Measurements from ENCODE around the gene HECTD1.
A peak's percentile ranks its signal among the peaks of the same experiment; 100 is the strongest.
"Not testable (repeated sequence)": the region's sequence is repeated elsewhere in the genome, so short reads cannot be mapped to it uniquely, and the experiment has no call there.

HECTD1 gene

GRCh38 chr14:31205681-31206535 is 1.7 kb downstream of the HECTD1 start:
- peaks cover 0 to 46% of the 10 kb centered on the region in 2 donors for H3K36me3 ChIP-seq (replicated peaks in 1 of 2; ENCODE audit: control insufficient read depth in 2 of 2, insufficient read depth in 2 of 2, low read length in 2 of 2)
- H3K4ac ChIP-seq (ENCODE audit: low read length): no peak overlapping the region
- H3K14ac ChIP-seq (ENCODE audit: low read length): no peak overlapping the region
- H3K79me1 ChIP-seq (ENCODE audit: low read depth, low read length): no peaks in the 10 kb centered on the region
- no peak overlapping the region for H2BK5ac ChIP-seq (ENCODE audit: low read length)
- no CpG with 5 or more reads among the region's 9 CpGs for WGBS, 2 donors (ENCODE audit: extremely low coverage in 2 of 2, insufficient read length in 2 of 2, insufficient replicate concordance in 1 of 2)
- H2BK15ac ChIP-seq (ENCODE audit: low read length): no peak overlapping the region
- no peak overlapping the region for H2AK5ac ChIP-seq (ENCODE audit: low read depth, low read length)
- H3K27me3 ChIP-seq (ENCODE audit: control insufficient read depth in 3 of 3, insufficient read depth in 3 of 3, low read depth in 1 of 3, low read length in 3 of 3): no peaks in the 10 kb centered on the region
- H2BK12ac ChIP-seq (ENCODE audit: low read length): no peak overlapping the region
- no peak for DNase-seq (ENCODE audit: low spot score)
- H3K18ac ChIP-seq (ENCODE audit: low read length): no peak overlapping the region
- no peak overlapping the region for H2AFZ ChIP-seq (ENCODE audit: low read length)
- H3K4me2 ChIP-seq (ENCODE audit: insufficient read depth, low read length, poor library complexity, severe bottlenecking): peak overlapping the region; percentile 53
- H4K91ac ChIP-seq (ENCODE audit: low read depth, low read length, poor library complexity): no peak overlapping the region
- H3K9ac ChIP-seq (ENCODE audit: low read depth, low read length, poor library complexity): no peak overlapping the region
- H3K4me1 ChIP-seq (ENCODE audit: control insufficient read depth in 2 of 2, insufficient read depth in 1 of 2, low read depth in 1 of 2, low read length in 2 of 2): peaks cover 5 to 6% of the 10 kb centered on the region in 2 donors
- no peak overlapping the region for H2BK120ac ChIP-seq (ENCODE audit: low read depth, low read length)
- no peak overlapping the region for H3K23ac ChIP-seq (ENCODE audit: low read depth, low read length, poor library complexity)
- H3K4me3 ChIP-seq (ENCODE audit: low read length in 2 of 2): peak overlapping the region; percentile 54 to 70
- H3K27ac ChIP-seq (replicated peaks; ENCODE audit: low read length): no peak overlapping the region
- no peak overlapping the region for H4K8ac ChIP-seq (ENCODE audit: low read depth, low read length)
- H3K9me3 ChIP-seq (replicated peaks in 1 of 2; ENCODE audit: control insufficient read depth in 2 of 2, insufficient read depth in 1 of 2, low read depth in 1 of 2, low read length in 2 of 2): peaks cover 0 to 2% of the 10 kb centered on the region in 2 donors

- no peak overlapping the region for H2BK15ac ChIP-seq (ENCODE audit: low read length)
- H3K4me1 ChIP-seq (ENCODE audit: control insufficient read depth in 2 of 2, insufficient read depth in 1 of 2, low read depth in 1 of 2, low read length in 2 of 2): peaks cover 5 to 6% of the 10 kb centered on the region in 2 donors
- H3K9ac ChIP-seq (ENCODE audit: low read depth, low read length, poor library complexity): no peak overlapping the region
- H3K4ac ChIP-seq (ENCODE audit: low read length): no peak overlapping the region
- no peak overlapping the region for H4K91ac ChIP-seq (ENCODE audit: low read depth, low read length, poor library complexity)
- peaks cover 0 to 56% of the 10 kb centered on the region in 2 donors for H3K36me3 ChIP-seq (replicated peaks in 1 of 2; ENCODE audit: control insufficient read depth in 2 of 2, insufficient read depth in 2 of 2, low read length in 2 of 2)
- H3K79me1 ChIP-seq (ENCODE audit: low read depth, low read length): no peaks in the 10 kb centered on the region
- WGBS, 2 donors (ENCODE audit: extremely low coverage in 2 of 2, insufficient read length in 2 of 2, insufficient replicate concordance in 1 of 2): no CpG with 5 or more reads among the region's 3 CpGs
- no peak overlapping the region for H3K27ac ChIP-seq (replicated peaks; ENCODE audit: low read length)
- peak overlapping the region in 1 of 2 donors; percentile 54 for H3K4me3 ChIP-seq (ENCODE audit: low read length in 2 of 2)
- H3K27me3 ChIP-seq (ENCODE audit: control insufficient read depth in 3 of 3, insufficient read depth in 3 of 3, low read depth in 1 of 3, low read length in 3 of 3): no peaks in the 10 kb centered on the region
- H2BK5ac ChIP-seq (ENCODE audit: low read length): no peak overlapping the region
- no peak overlapping the region for H2BK12ac ChIP-seq (ENCODE audit: low read length)
- H3K18ac ChIP-seq (ENCODE audit: low read length): no peak overlapping the region
- H4K8ac ChIP-seq (ENCODE audit: low read depth, low read length): no peak overlapping the region
- H3K14ac ChIP-seq (ENCODE audit: low read length): no peak overlapping the region
- peaks cover 0 to 2% of the 10 kb centered on the region in 2 donors for H3K9me3 ChIP-seq (replicated peaks in 1 of 2; ENCODE audit: control insufficient read depth in 2 of 2, insufficient read depth in 1 of 2, low read depth in 1 of 2, low read length in 2 of 2)
- no peak overlapping the region for H2BK120ac ChIP-seq (ENCODE audit: low read depth, low read length)
- H2AK5ac ChIP-seq (ENCODE audit: low read depth, low read length): no peak overlapping the region
- H3K4me2 ChIP-seq (ENCODE audit: insufficient read depth, low read length, poor library complexity, severe bottlenecking): no peak overlapping the region
- DNase-seq (ENCODE audit: low spot score): no peak
- H2AFZ ChIP-seq (ENCODE audit: low read length): no peak overlapping the region
- no peak overlapping the region for H3K23ac ChIP-seq (ENCODE audit: low read depth, low read length, poor library complexity)
Measured at GRCh38 chr14:31204593-31205534, 2.7 kb downstream of the HECTD1 start.

GRCh38 chr14:31203899-31204592 is 3.5 kb downstream of the HECTD1 start:
- H3K79me1 ChIP-seq (ENCODE audit: low read depth, low read length); H2BK12ac ChIP-seq (ENCODE audit: low read length); H3K9ac ChIP-seq (ENCODE audit: low read depth, low read length, poor library complexity); H2AK5ac ChIP-seq (ENCODE audit: low read depth, low read length); H3K27me3 ChIP-seq (ENCODE audit: control insufficient read depth in 3 of 3, insufficient read depth in 3 of 3, low read depth in 1 of 3, low read length in 3 of 3); H4K8ac ChIP-seq (ENCODE audit: low read depth, low read length); H2BK120ac ChIP-seq (ENCODE audit: low read depth, low read length); H3K4me3 ChIP-seq (ENCODE audit: low read length in 2 of 2); H2BK5ac ChIP-seq (ENCODE audit: low read length); DNase-seq (ENCODE audit: low spot score); H3K14ac ChIP-seq (ENCODE audit: low read length); H3K4me1 ChIP-seq (ENCODE audit: control insufficient read depth in 2 of 2, insufficient read depth in 1 of 2, low read depth in 1 of 2, low read length in 2 of 2); H3K23ac ChIP-seq (ENCODE audit: low read depth, low read length, poor library complexity); H3K9me3 ChIP-seq (replicated peaks in 1 of 2; ENCODE audit: control insufficient read depth in 2 of 2, insufficient read depth in 1 of 2, low read depth in 1 of 2, low read length in 2 of 2); H4K91ac ChIP-seq (ENCODE audit: low read depth, low read length, poor library complexity); H3K4ac ChIP-seq (ENCODE audit: low read length); H3K4me2 ChIP-seq (ENCODE audit: insufficient read depth, low read length, poor library complexity, severe bottlenecking); H2BK15ac ChIP-seq (ENCODE audit: low read length); H2AFZ ChIP-seq (ENCODE audit: low read length); H3K18ac ChIP-seq (ENCODE audit: low read length); H3K27ac ChIP-seq (replicated peaks; ENCODE audit: low read length): not testable (repeated sequence)
- no CpG with 5 or more reads among the region's 11 CpGs for whole genome bisulfite sequencing, 2 donors (ENCODE audit: extremely low coverage in 2 of 2, insufficient read length in 2 of 2, insufficient replicate concordance in 1 of 2)
- peaks cover 0 to 64% of the 10 kb centered on the region in 2 donors for H3K36me3 ChIP-seq (replicated peaks in 1 of 2; ENCODE audit: control insufficient read depth in 2 of 2, insufficient read depth in 2 of 2, low read length in 2 of 2)
